Mucosa of descending colon (tissue), 3 donors: Measurements from ENCODE around the gene CLDN7. TPM values are rescaled to one million over a fixed set of nuclear protein-coding genes. Genes with fewer than 3 reads are reported as not detected.

Source experiments
- ATAC-seq: fragments of 200-7000 bp; cut with Tn5 transposase; one replicate; pipeline ENCODE4 v1.9.1; 2020; ENCODE audit warnings: mild to moderate bottlenecking, moderate library complexity
- DNase-seq, 3 donors: peaks; one replicate each; pipeline ENCODE4 v3.0.0-alpha.2; 2020
- H3K36me3 ChIP-seq: fragments of 200-600 bp; one replicate; pipeline ENCODE4 v1.8.0; 2021; ENCODE audit warnings: low read depth, mild to moderate bottlenecking
- H3K4me1 ChIP-seq: fragments of 200-600 bp; one replicate; pipeline ENCODE4 v1.8.0; 2021; ENCODE audit warnings: low read depth, mild to moderate bottlenecking
- H3K4me3 ChIP-seq: fragments of 200-600 bp; one replicate; pipeline ENCODE4 v1.8.0; 2021; ENCODE audit warnings: mild to moderate bottlenecking
- H3K9me3 ChIP-seq: fragments of 200-600 bp; one replicate; pipeline ENCODE4 v1.8.0; 2021; ENCODE audit warnings: mild to moderate bottlenecking
- CTCF ChIP-seq: fragments of 200-600 bp; IDR thresholded peaks from one replicate; pipeline ENCODE4 v1.8.0; 2022; ENCODE audit warnings: antibody characterized with exemption, mild to moderate bottlenecking
- intact Hi-C, 2 donors: fragments of 100-400 bp; cut with DNase I in 1 of 2; cut with micrococcal nuclease in 1 of 2; formaldehyde crosslinking; loops; one replicate each; pipeline versions ENCODE4 v1.11.0 to v1.11.1; 2022; cut with DNase I, micrococcal nuclease
- total RNA-seq, 3 donors: library from RNA; stranded (reverse); fragmentation: NEBNext Ultra II Directional in 2 of 3; extraction: Animal tissue kit (Norgen Biotek cat#: 25700) in 2 of 3; gene quantifications; one replicate each; pipeline versions ENCODE4 v1.2.1 to v1.2.4, GENCODE V29; 2021 to 2023
- donor health status: DM: no; HTN: no; CAD: no; lungs with moderate emphysema.
- donor health status: DM: no; HTN: no; CAD: no.
- donor health status: DM: no; HTN: yes; CAD: no.

Gene CLDN7
- total RNA-seq, 3 donors from 2014 or later, result 586 to 1,244 (median 934) TPM

- TF ChIP-seq CTCF, result no peak
- peak overlapping the region; percentile 86 for H3K4me3 ChIP-seq
- H3K9me3 ChIP-seq, result no peaks in the 10 kb centered on the region
- peaks cover 18% of the 10 kb centered on the region for H3K4me1 ChIP-seq
- ATAC-seq (peak; percentile 54), DNase-seq (peak; percentile 67 to 84 (median 81))
- intact Hi-C loops, result no loop called here
- H3K36me3 ChIP-seq, result peaks cover 14% of the 10 kb centered on the region
These were observed 45.7 kb upstream of the CLDN7 start for GRCh38 chr17:7307686-7308624.

GRCh38 chr17:7306911-7307685 lies 44.8 kb upstream of the CLDN7 start, which contains the start of gene EIF5A:
Gene EIF5A, plus strand, starts transcription at chr17:7307628. Its CDS starts 2,008 bp downstream, at chr17:7309636.
- H3K4me3 ChIP-seq, result peak within 1 kb of the TSS; percentile 86
- ATAC-seq (peak; percentile 88), DNase-seq (peak; percentile 99 to 100 (median 100))
- H3K36me3 ChIP-seq, result peaks cover 11% of the 10 kb centered on the region
- no peaks in the 10 kb centered on the region for H3K9me3 ChIP-seq
- H3K4me1 ChIP-seq, result peaks cover 17% of the 10 kb centered on the region
- no peak for TF ChIP-seq CTCF
- intact Hi-C loops, result no loop called here

GRCh38 chr17:7304179-7304578 lies 41.9 kb upstream of the CLDN7 start:
- intact Hi-C loops, result no loop called here
- no peak for TF ChIP-seq CTCF
- H3K36me3 ChIP-seq, result peaks cover 6% of the 10 kb centered on the region
- no peaks in the 10 kb centered on the region for H3K9me3 ChIP-seq
- ATAC-seq, result no peak
- H3K4me3 ChIP-seq, result no peak overlapping the region
- no peak for DNase-seq
- H3K4me1 ChIP-seq, result peaks cover 3% of the 10 kb centered on the region

GRCh38 chr17:7296189-7296861 lies 34.0 kb upstream of the CLDN7 start:
- intact Hi-C loops, result no loop called here
- peaks cover 20% of the 10 kb centered on the region for H3K4me1 ChIP-seq
- H3K36me3 ChIP-seq, result no peaks in the 10 kb centered on the region
- peak; percentile 92 for TF ChIP-seq CTCF
- DNase-seq (peak; percentile 85 to 91 (median 86)), ATAC-seq (peak; percentile 52)
- no peaks in the 10 kb centered on the region for H3K9me3 ChIP-seq
- no peak overlapping the region for H3K4me3 ChIP-seq
